ENCODE data around the gene MICAL2. TPM values are rescaled to one million over a fixed set of nuclear protein-coding genes. Genes with fewer than 3 reads are reported as not detected.

MICAL2 gene
- total and polyA plus RNA-seq, 3 donors from 2014 or later: 224 to 461 (median 401) TPM

GRCh38 chr11:12161137-12161536, 50.7 kb downstream of the MICAL2 start:
- intact Hi-C loops (cut with DNase I; ENCODE audit: low total_unique reads): no loop called here
- DNase-seq: peak; percentile 36
- Histone ChIP-seq H3K27ac (peak overlapping the region; percentile 89 to 94), H3K27me3 (no peaks in the 10 kb centered on the region), H3K4me1 (peaks cover 86% of the 10 kb centered on the region), H3K4me3 (no peak overlapping the region), H3K9me3 (no peaks in the 10 kb centered on the region), H3K36me3 (ENCODE audit: low read depth, missing control alignments) (no peaks in the 10 kb centered on the region)
- no peak for TF ChIP-seq CTCF (IDR thresholded peaks at IDR 0.05)
- TF ChIP-seq POLR2A (IDR thresholded peaks at IDR 0.05): no peak
- 36 to 62% methylated on average over 4 of the region's 4 CpGs for WGBS, 2 donors

- H3K4me3 ChIP-seq: no peak overlapping the region
- no peak for DNase-seq
- H3K4me1 ChIP-seq: peaks cover 80% of the 10 kb centered on the region
- TF ChIP-seq POLR2A (IDR thresholded peaks at IDR 0.05) (no peak), CTCF (IDR thresholded peaks at IDR 0.05) (no peak)
- no peaks in the 10 kb centered on the region for H3K9me3 ChIP-seq
- H3K27me3 ChIP-seq: no peaks in the 10 kb centered on the region
- peak overlapping the region; percentile 89 to 94 for H3K27ac ChIP-seq
- 87 to 88% methylated on average over 12 of the region's 12 CpGs for WGBS, 2 donors
- intact Hi-C loops (cut with DNase I; ENCODE audit: low total_unique reads): no loop called here
- H3K36me3 ChIP-seq (ENCODE audit: low read depth, missing control alignments): no peaks in the 10 kb centered on the region
Measured at GRCh38 chr11:12161603-12162350, 51.4 kb downstream of the MICAL2 start.

GRCh38 chr11:12162652-12163051, 52.3 kb downstream of the MICAL2 start:
- TF ChIP-seq CTCF (IDR thresholded peaks at IDR 0.05): no peak
- no peak for TF ChIP-seq POLR2A (IDR thresholded peaks at IDR 0.05)
- peaks cover 72% of the 10 kb centered on the region for H3K4me1 ChIP-seq
- H3K36me3 ChIP-seq (ENCODE audit: low read depth, missing control alignments): no peaks in the 10 kb centered on the region
- DNase-seq: no peak
- no peak overlapping the region for H3K4me3 ChIP-seq
- intact Hi-C loops (cut with DNase I; ENCODE audit: low total_unique reads): no loop called here
- H3K27me3 ChIP-seq: no peaks in the 10 kb centered on the region
- peak overlapping the region; percentile 89 to 94 for H3K27ac ChIP-seq
- WGBS, 2 donors: 100% methylated on average over 1 of the region's 1 CpG
- H3K9me3 ChIP-seq: no peaks in the 10 kb centered on the region

GRCh38 chr11:12163181-12163941, 53.0 kb downstream of the MICAL2 start:
- peak overlapping the region; percentile 89 to 94 for H3K27ac ChIP-seq
- no peak overlapping the region for H3K4me3 ChIP-seq
- no peaks in the 10 kb centered on the region for H3K9me3 ChIP-seq
- H3K36me3 ChIP-seq (ENCODE audit: low read depth, missing control alignments): no peaks in the 10 kb centered on the region
- no peaks in the 10 kb centered on the region for H3K27me3 ChIP-seq
- 61 to 74% methylated on average over 13 of the region's 13 CpGs for WGBS, 2 donors
- H3K4me1 ChIP-seq: peaks cover 65% of the 10 kb centered on the region
- intact Hi-C loops (cut with DNase I; ENCODE audit: low total_unique reads): no loop called here
- no peak for TF ChIP-seq POLR2A (IDR thresholded peaks at IDR 0.05)
- no peak for TF ChIP-seq CTCF (IDR thresholded peaks at IDR 0.05)
- DNase-seq: no peak
